ENCODE results near the gene FAM187B.
"Not testable (repeated sequence)": the region's sequence is repeated elsewhere in the genome, so short reads cannot be mapped to it uniquely, and the experiment has no call there.

The FAM187B gene

GRCh38 chr19:35236638-35237400, 8.3 kb upstream of the FAM187B start:
- DNase-seq (ENCODE audit: low spot score): no peak

DNA sequence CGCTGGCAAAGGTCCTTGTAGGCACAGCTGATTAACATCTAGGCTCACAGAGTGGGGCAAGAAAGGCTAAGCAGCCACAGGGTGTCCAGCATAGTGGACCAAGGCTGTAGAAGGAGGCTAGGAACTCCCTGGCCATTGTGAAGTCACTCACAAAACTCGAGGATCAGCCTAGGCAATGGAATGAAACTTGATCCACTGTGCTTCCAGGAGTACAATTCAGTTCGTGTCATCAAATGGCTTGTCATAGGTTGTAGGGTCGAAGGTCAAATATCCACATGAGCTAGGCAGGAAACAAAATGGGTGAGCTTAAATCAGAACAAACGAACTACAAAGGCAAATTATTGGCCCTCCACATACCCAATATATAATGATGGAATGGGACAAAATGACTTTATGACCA, 4.4 kb upstream of the FAM187B start:
- DNase-seq (ENCODE audit: low spot score): no peak

DNA sequence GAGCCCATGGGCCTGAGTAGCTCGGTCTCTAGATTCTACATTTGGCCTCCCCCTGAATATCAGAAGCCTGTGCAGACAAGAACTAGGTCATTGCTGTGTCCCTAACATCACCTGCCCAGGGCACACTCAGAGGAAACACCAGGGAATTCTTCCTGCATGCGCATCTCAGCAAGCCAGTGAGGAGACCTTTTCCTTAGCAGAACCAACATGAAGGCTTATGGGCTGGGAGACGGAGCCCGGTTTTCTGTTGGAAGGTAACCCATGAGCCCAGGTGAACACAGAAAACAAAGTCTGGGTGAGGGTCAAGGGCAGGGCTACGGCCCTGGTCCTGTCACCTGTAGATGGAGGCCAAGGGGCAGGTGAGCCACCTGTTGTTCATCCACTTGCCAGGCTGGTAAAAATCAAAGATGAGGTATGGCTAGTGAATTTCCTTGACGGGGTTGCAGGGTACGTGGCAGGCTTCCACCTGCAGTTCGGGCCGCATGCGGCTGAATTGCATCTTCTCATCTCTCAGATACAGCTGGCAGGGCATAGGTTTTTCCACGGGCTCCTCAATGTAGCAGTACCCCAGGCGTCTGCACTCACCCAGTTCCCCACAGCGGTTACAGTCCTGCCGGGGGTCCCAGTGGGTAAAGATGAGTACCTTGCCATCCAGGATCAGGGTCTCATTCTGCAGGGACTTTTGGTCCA, 3.6 kb upstream of the FAM187B start:
- no peak for DNase-seq (ENCODE audit: low spot score)

GRCh38 chr19:35229601-35230000, 1.1 kb upstream of the FAM187B start:
- no peak for DNase-seq (ENCODE audit: low spot score)

DNA sequence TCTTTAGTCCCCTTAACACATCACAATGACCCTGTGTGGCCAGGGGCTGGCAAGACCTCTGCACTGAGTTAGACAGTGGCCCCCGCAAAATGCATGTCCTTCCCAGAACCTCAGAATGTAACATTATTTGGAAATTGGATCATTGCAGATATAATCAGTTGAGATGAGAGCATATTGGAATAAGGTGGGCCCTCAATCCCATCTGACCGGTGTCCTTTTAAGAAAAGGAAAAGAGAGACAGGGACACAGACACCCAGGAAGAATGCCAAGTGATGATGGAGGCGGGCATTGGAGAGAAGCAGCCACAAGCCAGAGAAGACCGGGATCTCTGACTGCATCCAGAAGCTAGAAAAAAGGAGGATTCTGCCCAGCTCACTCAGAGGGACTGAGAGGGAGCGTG, 1.8 kb downstream of the FAM187B start:
- no peak for DNase-seq (ENCODE audit: low spot score)

GRCh38 chr19:35225951-35226350, 2.6 kb downstream of the FAM187B start:
- DNase-seq (ENCODE audit: low spot score): no peak

DNA sequence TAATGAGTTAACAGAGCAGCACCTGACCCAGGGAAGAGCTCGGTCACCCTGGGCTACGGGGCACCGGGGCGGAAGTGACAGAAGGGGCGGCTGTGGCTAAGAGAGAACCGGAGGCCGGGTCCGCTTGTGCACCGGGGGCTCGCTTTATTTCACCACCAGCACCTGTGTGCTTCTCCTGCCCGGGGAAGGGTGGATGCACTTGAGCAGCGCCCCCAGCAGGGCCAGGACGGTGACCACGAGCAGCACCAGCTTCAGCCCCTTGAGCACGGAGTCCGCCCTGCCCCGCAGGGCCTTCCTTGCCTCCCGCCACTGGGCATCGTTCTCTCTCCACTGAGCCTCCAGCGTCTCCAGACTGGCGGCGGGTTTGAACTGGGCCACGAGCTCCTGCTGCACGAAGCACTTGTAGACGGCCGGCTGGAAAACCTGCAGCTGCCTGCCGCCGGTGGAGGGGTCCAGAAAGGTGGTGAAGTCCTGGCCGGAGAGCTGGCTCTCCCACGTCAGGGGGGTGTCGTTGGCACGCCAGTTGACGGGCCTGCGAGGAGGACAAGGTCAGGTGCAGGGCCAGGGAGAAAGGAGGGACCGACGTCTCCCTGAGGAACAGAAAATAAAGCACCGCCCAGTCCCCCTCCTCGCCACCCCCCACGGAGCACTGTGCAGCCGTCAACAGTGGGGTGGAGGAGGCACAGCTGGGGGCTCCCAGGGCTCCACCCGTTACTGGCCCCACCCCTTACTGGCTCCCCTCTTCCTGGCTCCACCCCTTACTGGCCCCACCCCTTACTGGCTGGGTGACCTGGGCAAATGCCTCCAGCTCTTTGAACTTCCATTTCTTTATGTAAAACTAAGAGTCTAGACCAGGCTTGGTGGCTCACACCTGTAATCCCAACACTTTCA, 3.6 kb downstream of the FAM187B start:
- no peak for DNase-seq (ENCODE audit: low spot score)

GRCh38 chr19:35223862-35224505, 4.6 kb downstream of the FAM187B start:
- DNase-seq (ENCODE audit: low spot score): no peak

GRCh38 chr19:35223084-35223790, 5.3 kb downstream of the FAM187B start:
- no peak for DNase-seq (ENCODE audit: low spot score)

DNA sequence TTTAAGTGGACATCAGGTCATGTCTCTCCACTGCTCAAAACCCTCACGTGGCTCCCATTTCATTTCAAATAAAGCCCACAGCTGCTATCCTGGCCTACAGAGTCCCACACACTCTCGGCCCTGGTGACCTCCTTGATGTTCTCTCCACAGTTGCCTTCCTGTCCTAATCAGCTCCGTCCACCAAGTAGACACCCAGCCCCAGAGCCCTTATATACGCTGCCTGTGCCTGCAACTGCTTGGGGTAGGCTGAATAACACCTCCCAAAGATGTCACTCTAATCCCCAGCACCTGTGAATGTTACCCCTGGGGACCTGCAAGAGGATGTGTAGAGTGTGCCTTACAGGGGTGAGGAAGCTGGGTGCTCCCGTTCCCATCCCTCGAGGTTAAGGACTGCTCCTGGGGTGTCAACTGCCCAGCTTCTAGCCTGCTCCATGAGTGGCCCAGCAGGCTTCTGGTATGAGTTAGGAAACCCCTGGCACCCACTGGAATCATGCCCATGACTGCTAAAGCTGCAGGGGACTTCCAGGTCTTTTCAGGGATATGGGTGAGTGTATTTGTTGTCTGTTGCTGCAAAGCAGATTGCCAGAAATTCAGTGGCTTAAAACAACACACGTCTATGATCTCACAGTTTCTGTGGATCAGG, 6.0 kb downstream of the FAM187B start:
- no peak for DNase-seq (ENCODE audit: low spot score)

GRCh38 chr19:35220973-35221590, 7.5 kb downstream of the FAM187B start:
- not testable (repeated sequence) for DNase-seq (ENCODE audit: low spot score)

- no peak for DNase-seq (ENCODE audit: low spot score)
Observed at GRCh38 chr19:35220315-35220921, 8.1 kb downstream of the FAM187B start.

GRCh38 chr19:35219008-35219407, 9.5 kb downstream of the FAM187B start:
- DNase-seq (ENCODE audit: low spot score): no peak

GRCh38 chr19:35217649-35217990, 10.9 kb downstream of the FAM187B start:
- no peak for DNase-seq (ENCODE audit: low spot score)

DNA sequence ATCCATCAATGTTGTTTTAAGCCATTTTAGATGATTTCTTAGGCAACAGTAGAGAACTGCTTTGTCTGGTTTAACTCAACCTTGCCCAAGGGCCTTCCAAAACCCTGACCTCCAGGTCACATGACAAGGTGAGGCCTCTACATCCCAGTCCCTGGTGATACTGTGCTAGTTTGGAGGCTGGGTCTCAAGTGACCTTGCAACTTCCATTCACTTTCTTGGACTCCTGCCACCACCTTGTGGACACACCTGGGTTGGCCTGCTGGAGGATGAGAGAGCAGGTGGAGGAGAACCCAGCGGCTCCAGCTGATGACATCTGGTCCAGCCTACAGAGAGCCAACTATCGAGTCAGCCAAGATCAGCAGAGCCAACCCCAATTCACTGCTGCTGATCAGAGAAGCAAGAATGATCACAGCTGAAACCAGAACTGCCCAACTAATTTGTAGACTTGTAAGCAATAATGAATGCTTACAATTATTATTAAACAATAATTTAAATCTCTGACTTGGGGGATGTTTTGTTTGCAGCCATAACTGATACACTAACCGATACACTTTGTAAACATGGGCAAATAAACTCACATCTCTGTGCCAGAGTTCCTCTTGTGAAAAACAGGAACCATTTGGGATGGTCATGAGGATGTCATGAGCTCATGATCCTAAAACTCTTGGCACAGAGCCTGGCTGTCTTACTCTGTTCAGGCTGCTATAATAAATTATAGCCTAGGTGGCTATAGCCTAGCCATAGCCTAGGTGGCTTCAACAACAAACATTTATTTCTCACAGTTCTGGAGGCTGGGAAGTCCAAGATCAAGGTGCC, 11.5 kb downstream of the FAM187B start:
- DNase-seq (ENCODE audit: low spot score): peak; percentile 22

GRCh38 chr19:35216016-35216832, 12.3 kb downstream of the FAM187B start:
- peak; percentile 68 for DNase-seq (ENCODE audit: low spot score)

DNA sequence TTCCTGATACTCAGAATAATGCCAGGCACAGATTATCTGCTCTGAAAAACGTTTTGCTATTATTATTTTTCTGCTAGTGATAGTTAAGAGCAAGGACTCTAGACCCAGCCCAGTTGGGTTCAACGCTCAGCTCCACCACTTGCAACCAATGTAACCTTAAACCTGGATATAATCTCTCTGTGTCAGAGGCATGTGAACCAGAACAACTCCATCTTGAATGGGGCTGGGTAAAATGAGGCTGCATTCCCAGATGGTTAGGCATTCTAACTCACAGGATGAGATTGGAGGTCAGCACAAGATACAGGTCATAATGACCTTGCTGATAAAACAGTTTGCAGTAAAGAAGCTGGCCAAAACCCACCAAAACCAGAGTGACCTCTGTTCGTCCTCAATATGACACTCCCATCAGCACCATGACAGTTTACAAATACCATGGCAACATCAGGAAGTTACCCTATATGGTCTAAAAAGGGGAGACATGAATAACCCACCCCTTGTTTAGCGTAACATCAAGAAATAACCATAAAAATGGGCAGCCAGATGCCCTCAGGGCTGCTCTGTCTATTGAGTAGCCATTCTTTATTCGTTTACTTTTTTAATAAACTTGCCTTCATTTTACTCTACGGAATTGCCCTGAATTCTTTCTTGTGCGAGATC, 13.6 kb downstream of the FAM187B start:
- DNase-seq (ENCODE audit: low spot score): no peak

All from kidney tubule cell (primary cell).